T-helper 22 cell (primary cell): ENCODE results near the gene SAMD11.

Experiments used
- DNase-seq: peaks from one replicate; pipeline ENCODE4 v3.0.0-alpha.2; 2020; ENCODE audit warnings: low read depth

The SAMD11 gene

GRCh38 chr1:993379-993995, 69.8 kb downstream of the SAMD11 start:
- no peak for DNase-seq
